Measurements from ENCODE around the gene LETMD1. TPM values are rescaled to one million over a fixed set of nuclear protein-coding genes. Genes with fewer than 3 reads are reported as not detected.

Gene LETMD1
- total RNA-seq, 4 donors from 2014 or later, result 19.1 to 55.3 (median 35.1) TPM

DNA sequence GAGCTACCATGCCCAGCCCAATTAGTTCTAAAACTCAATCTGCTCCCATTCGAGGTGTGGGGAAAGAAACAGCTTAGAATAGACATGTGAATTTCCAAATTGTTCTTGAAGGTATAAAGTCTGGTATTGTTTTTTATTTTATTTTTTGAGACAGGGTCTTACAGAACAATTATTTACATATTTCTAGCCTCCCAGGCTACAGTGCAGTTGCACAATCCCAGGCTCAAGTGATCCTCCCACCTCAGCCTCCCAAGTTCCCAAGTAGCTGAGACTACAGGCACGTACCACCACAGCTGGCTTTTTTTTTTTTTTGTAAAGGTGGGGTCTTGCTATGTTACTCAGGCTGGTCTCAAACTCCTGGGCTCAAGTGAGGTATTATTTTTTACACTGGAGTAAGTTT is 28.2 kb upstream of the LETMD1 start:
- no peak for TF ChIP-seq POLR2A (IDR thresholded peaks at IDR 0.05)
- TF ChIP-seq, protein P1, sequence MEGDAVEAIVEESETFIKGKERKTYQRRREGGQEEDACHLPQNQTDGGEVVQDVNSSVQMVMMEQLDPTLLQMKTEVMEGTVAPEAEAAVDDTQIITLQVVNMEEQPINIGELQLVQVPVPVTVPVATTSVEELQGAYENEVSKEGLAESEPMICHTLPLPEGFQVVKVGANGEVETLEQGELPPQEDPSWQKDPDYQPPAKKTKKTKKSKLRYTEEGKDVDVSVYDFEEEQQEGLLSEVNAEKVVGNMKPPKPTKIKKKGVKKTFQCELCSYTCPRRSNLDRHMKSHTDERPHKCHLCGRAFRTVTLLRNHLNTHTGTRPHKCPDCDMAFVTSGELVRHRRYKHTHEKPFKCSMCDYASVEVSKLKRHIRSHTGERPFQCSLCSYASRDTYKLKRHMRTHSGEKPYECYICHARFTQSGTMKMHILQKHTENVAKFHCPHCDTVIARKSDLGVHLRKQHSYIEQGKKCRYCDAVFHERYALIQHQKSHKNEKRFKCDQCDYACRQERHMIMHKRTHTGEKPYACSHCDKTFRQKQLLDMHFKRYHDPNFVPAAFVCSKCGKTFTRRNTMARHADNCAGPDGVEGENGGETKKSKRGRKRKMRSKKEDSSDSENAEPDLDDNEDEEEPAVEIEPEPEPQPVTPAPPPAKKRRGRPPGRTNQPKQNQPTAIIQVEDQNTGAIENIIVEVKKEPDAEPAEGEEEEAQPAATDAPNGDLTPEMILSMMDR (IDR thresholded peaks at IDR 0.05), result no peak
- DNase-seq, result no peak
- intact Hi-C loops (cut with DNase I), result no loop called here
- Histone ChIP-seq H3K4me3 (no peak overlapping the region), H3K36me3 (no peaks in the 10 kb centered on the region), H3K27me3 (no peaks in the 10 kb centered on the region), H3K4me1 (peaks cover 7 to 59% (median 18%) of the 10 kb centered on the region in 3 donors), H3K9me3 (no peaks in the 10 kb centered on the region), H3K27ac (no peak overlapping the region)
- WGBS, 2 donors, result 79 to 88% methylated on average over 2 of the region's 2 CpGs

DNA sequence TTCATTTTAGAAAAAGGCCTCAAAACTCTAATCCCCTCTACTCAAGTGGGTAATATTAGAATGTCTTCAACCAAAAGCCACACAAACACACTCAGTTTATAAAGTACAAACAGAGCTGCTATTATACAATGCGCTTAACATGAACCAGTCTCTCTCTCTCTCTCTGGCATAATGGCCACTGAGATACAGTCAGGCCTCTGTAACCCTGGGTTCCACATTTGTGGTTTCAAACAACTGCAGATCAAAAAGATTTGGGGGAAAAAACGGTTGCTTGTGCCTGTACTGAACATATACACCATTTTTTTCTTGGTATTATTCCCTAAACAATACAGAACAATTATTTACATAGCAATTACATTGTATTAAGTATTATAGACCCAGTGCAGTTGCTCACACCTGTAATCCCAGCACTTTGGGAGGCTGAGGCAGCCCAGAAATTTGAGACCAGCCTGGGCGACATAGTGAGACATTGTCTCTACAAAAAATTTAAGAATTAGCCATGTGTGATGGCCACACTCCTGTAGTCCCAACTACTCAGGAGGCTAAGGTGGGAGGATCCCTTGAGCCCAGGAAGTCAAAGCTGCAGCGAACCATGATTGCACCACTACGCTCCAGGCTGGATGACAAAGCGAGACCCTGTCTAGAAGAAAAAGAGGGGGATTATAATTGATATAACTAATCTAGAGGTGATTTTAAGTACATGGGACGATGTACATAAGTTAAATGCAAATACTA is 27.5 kb upstream of the LETMD1 start:
- no peak for TF ChIP-seq POLR2A (IDR thresholded peaks at IDR 0.05)
- TF ChIP-seq, protein P1 (IDR thresholded peaks at IDR 0.05), result no peak
- no peak overlapping the region for H3K4me3 ChIP-seq
- DNase-seq, result no peak
- no peaks in the 10 kb centered on the region for H3K36me3 ChIP-seq
- H3K4me1 ChIP-seq, result peaks cover 7 to 66% (median 23%) of the 10 kb centered on the region in 3 donors
- 81 to 87% methylated on average over 6 to 7 of the region's 7 CpGs for WGBS, 2 donors
- intact Hi-C loops (cut with DNase I), result no loop called here
- H3K9me3 ChIP-seq, result no peaks in the 10 kb centered on the region
- peak overlapping the region in 1 of 4 donors; percentile 21 for H3K27ac ChIP-seq
- H3K27me3 ChIP-seq, result no peaks in the 10 kb centered on the region

DNA sequence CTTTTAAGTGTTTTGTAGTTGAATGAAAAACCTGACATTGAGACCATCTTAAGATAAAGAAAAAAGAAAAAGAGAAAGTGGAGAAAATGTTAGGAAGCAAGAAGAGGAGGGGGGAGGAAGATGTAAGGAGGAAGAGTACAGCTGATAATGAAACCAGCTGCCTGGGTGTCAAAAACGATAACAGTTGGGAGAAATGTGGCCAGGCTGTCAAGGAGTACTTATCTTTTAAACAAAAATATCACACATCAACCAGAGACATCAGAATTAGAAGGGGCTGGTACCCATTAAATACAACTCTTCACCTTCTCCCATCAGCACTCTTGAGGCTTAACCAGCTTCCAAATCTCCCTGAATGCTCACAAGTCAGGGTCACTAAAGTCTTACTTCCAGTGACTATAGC is 26.4 kb upstream of the LETMD1 start:
- Histone ChIP-seq H3K4me1 (peaks cover 7 to 73% (median 23%) of the 10 kb centered on the region in 3 donors), H3K4me3 (no peak overlapping the region)
- 50 to 53% methylated on average over 1 of the region's 1 CpG for WGBS, 2 donors

DNA sequence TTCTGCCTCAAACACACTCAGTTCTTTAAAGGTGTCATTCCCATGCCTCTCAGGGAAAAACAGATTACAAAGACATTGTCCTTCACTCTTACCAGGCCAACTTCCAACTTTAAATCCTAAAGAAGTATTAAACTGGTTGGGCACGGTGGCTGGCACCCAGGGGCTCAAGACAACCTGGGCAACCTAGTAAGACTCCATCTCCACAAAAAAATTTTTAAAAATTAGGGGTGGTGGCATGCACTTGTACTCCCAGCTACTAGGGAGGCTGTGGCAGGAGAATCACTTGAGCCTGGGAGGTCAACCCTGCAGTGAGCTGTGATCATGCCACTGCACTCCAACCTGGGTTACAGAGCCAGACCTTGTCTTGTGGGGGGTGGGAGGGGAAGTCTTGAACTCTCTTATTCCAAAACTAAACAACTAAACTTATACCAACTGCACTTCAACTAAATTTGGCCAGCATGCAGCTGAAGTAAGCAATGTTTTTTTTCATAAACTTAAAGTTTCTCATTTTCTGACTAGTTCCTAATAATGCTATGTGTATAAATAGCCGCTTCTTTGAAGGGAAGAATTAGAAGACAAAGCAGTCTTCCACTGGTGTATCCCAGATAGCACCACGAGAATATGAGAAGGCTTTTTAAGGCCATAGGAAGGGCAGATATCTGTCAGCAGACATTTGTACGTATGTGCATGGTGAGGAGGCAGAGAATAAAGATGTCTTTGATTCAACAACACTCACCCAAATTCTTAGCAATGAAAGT is 24.3 kb upstream of the LETMD1 start:
- Histone ChIP-seq H3K4me1 (peaks cover 12 to 80% (median 23%) of the 10 kb centered on the region in 3 donors), H3K36me3 (no peaks in the 10 kb centered on the region), H3K27ac (peak overlapping the region; percentile 88 to 96 (median 94)), H3K27me3 (no peaks in the 10 kb centered on the region), H3K4me3 (peak overlapping the region; percentile 54 to 83 (median 76)), H3K9me3 (no peaks in the 10 kb centered on the region)
- no peak for DNase-seq
- WGBS, 2 donors, result 31 to 44% methylated on average over 4 of the region's 4 CpGs
- intact Hi-C loops (cut with DNase I), result no loop called here
- TF ChIP-seq, protein P1 (IDR thresholded peaks at IDR 0.05), result no peak
- no peak for TF ChIP-seq POLR2A (IDR thresholded peaks at IDR 0.05)

More for the DNA sequence above, 26.4 kb upstream of the LETMD1 start:
- peak overlapping the region in 1 of 4 donors; percentile 21 for H3K27ac ChIP-seq
- no peaks in the 10 kb centered on the region for H3K27me3 ChIP-seq
- H3K36me3 ChIP-seq, result no peaks in the 10 kb centered on the region
- H3K9me3 ChIP-seq, result no peaks in the 10 kb centered on the region
- DNase-seq, result no peak
- TF ChIP-seq POLR2A (IDR thresholded peaks at IDR 0.05), result no peak
- TF ChIP-seq, protein P1 (IDR thresholded peaks at IDR 0.05), result no peak
- intact Hi-C loops (cut with DNase I), result no loop called here

DNA sequence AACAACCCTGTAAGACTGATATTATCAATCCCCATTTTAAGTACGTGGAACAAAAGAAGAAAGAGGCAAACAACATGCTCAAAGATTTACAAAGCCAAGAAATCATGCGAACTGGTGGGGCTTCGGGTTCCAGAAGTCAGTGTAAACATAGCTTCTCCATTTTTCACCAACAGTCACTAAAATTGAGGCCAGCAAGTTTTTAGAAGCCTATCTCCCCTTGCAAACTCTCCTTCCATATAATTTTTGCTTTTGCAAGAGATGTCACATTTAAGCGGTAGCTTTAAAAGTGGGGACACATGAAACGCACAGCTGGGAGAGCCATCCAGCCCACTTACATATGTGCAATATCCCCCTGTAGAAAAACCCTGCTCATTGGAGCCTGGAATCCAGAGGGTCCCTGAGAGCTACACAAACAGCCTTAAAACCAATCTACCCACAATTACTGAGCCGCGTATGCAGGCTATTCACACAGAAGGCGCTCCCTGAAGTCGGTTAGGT is 22.7 kb upstream of the LETMD1 start:
- H3K9me3 ChIP-seq, result no peaks in the 10 kb centered on the region
- no peaks in the 10 kb centered on the region for H3K36me3 ChIP-seq
- H3K4me3 ChIP-seq, result peak overlapping the region; percentile 54 to 83 (median 76)
- WGBS, 2 donors, result 11 to 12% methylated on average over 4 to 5 of the region's 9 CpGs
- no peak for DNase-seq
- H3K4me1 ChIP-seq, result peaks cover 15 to 82% (median 23%) of the 10 kb centered on the region in 3 donors
- intact Hi-C loops (cut with DNase I), result no loop called here
- H3K27ac ChIP-seq, result peak overlapping the region; percentile 88 to 96 (median 94)
- H3K27me3 ChIP-seq, result peaks cover 0 to 5% (median 0%) of the 10 kb centered on the region in 4 donors
- TF ChIP-seq POLR2A (IDR thresholded peaks at IDR 0.05), result no peak
- TF ChIP-seq, protein P1 (IDR thresholded peaks at IDR 0.05), result no peak
